HL-60/S4 treated with phorbol 12-myristate 13-acetate at 8.2 ng/mL for 4 days and 3 days (cell line): ENCODE results near the gene KRT77.

Source experiments
- in situ Hi-C: fragments of 300-500 bp; cut with MboI; formaldehyde crosslinking; loops from 2 replicates; pipeline ENCODE4 v1.15.0; 2022; ENCODE audit warnings: low sequenced_read_pairs

KRT77 gene

GRCh38 chr12:52659395-52659794, 43.9 kb downstream of the KRT77 start:
- in situ Hi-C loops, result no loop called here

- in situ Hi-C loops, result no loop called here
These were observed 45.1 kb downstream of the KRT77 start for GRCh38 chr12:52658196-52658595.

GRCh38 chr12:52657250-52657902, 45.9 kb downstream of the KRT77 start:
- in situ Hi-C loops, result no loop called here

- in situ Hi-C loops, result no loop called here
These were observed 46.7 kb downstream of the KRT77 start for GRCh38 chr12:52656616-52657015.

- in situ Hi-C loops, result no loop called here
These were observed 47.6 kb downstream of the KRT77 start for GRCh38 chr12:52655720-52656124.

GRCh38 chr12:52655251-52655650, 48.1 kb downstream of the KRT77 start:
- in situ Hi-C loops, result no loop called here

GRCh38 chr12:52651726-52652261, 51.5 kb downstream of the KRT77 start, which contains the start of gene KRT2:
KRT2 (minus strand) TSS chr12:52652211; CDS start chr12:52652142, 69 bp downstream.
- in situ Hi-C loops, result no loop called here

GRCh38 chr12:52650520-52651081, 52.7 kb downstream of the KRT77 start:
- in situ Hi-C loops, result no loop called here

- in situ Hi-C loops, result no loop called here
These were observed 54.3 kb downstream of the KRT77 start for GRCh38 chr12:52649066-52649465.

GRCh38 chr12:52648012-52648550, 55.2 kb downstream of the KRT77 start:
- in situ Hi-C loops, result no loop called here

- in situ Hi-C loops, result no loop called here
These were observed 55.7 kb downstream of the KRT77 start for GRCh38 chr12:52647601-52648000.

GRCh38 chr12:52646613-52647012, 56.7 kb downstream of the KRT77 start:
- in situ Hi-C loops, result no loop called here

- in situ Hi-C loops, result no loop called here
These were observed 57.3 kb downstream of the KRT77 start for GRCh38 chr12:52645982-52646381.

GRCh38 chr12:52645120-52645761, 58.1 kb downstream of the KRT77 start:
- in situ Hi-C loops, result no loop called here

GRCh38 chr12:52644078-52644415, 59.3 kb downstream of the KRT77 start:
- in situ Hi-C loops, result no loop called here

- in situ Hi-C loops, result no loop called here
These were observed 59.9 kb downstream of the KRT77 start for GRCh38 chr12:52643233-52644077.

- in situ Hi-C loops, result no loop called here
These were observed 61.9 kb downstream of the KRT77 start for GRCh38 chr12:52641468-52641867.
